Activated naive CD8-positive, alpha-beta T cell treated with anti-CD3 and anti-CD28 coated beads, Interleukin-2, amount 50 U/mL, for 24 hours (primary cell): Measurements from ENCODE around the gene SLC6A1.

Source experiments
- ATAC-seq: fragments of 150-1000 bp; cut with Tn5 transposase; one replicate; pipeline ENCODE4 v1.10.0; 2021
- DNase-seq: peaks from one replicate; pipeline ENCODE4 v3.0.0; 2021
- H3K27ac Mint-ChIP-seq: one replicate; pipeline ENCODE4 v1.8.0; 2021; ENCODE audit warnings: mild to moderate bottlenecking, mixed read lengths
- H3K27me3 Mint-ChIP-seq: one replicate; pipeline ENCODE4 v1.8.0; 2021; ENCODE audit warnings: mixed read lengths
- H3K36me3 Mint-ChIP-seq: one replicate; pipeline ENCODE4 v1.8.0; 2021; ENCODE audit warnings: low read depth, mixed read lengths
- H3K4me1 Mint-ChIP-seq: one replicate; pipeline ENCODE4 v1.8.0; 2021; ENCODE audit warnings: mixed read lengths
- H3K4me3 Mint-ChIP-seq: one replicate; pipeline ENCODE4 v1.8.0; 2021; ENCODE audit warnings: mild to moderate bottlenecking, moderate library complexity, mixed read lengths
- H3K9me3 Mint-ChIP-seq: one replicate; pipeline ENCODE4 v1.8.0; 2021; ENCODE audit warnings: mixed read lengths

The SLC6A1 gene

GRCh38 chr3:11037241-11037873 lies 44.8 kb downstream of the SLC6A1 start:
- DNase-seq (no peak), ATAC-seq (no peak)
- H3K9me3 Mint-ChIP-seq, result no peaks in the 10 kb centered on the region
- no peak overlapping the region for H3K4me3 Mint-ChIP-seq
- H3K27ac Mint-ChIP-seq, result no peak overlapping the region
- peaks cover 50% of the 10 kb centered on the region for H3K27me3 Mint-ChIP-seq
- H3K36me3 Mint-ChIP-seq, result no peaks in the 10 kb centered on the region
- H3K4me1 Mint-ChIP-seq, result no peaks in the 10 kb centered on the region

GRCh38 chr3:11037976-11038375 lies 45.4 kb downstream of the SLC6A1 start:
- Mint-ChIP-seq H3K9me3 (no peaks in the 10 kb centered on the region), H3K36me3 (no peaks in the 10 kb centered on the region), H3K4me1 (no peaks in the 10 kb centered on the region), H3K4me3 (no peak overlapping the region), H3K27me3 (peaks cover 50% of the 10 kb centered on the region), H3K27ac (no peak overlapping the region)
- no peak for ATAC-seq
- DNase-seq, result no peak

GRCh38 chr3:11045536-11045935 lies 53.0 kb downstream of the SLC6A1 start:
- Mint-ChIP-seq H3K27ac (no peak overlapping the region), H3K4me1 (no peaks in the 10 kb centered on the region), H3K9me3 (no peaks in the 10 kb centered on the region), H3K27me3 (peaks cover 3% of the 10 kb centered on the region), H3K36me3 (no peaks in the 10 kb centered on the region), H3K4me3 (no peak overlapping the region)
- no peak for DNase-seq
- ATAC-seq, result no peak

- no peak overlapping the region for H3K27ac Mint-ChIP-seq
- DNase-seq (no peak), ATAC-seq (no peak)
- H3K27me3 Mint-ChIP-seq, result peaks cover 8% of the 10 kb centered on the region
- no peaks in the 10 kb centered on the region for H3K36me3 Mint-ChIP-seq
- H3K4me3 Mint-ChIP-seq, result no peak overlapping the region
- no peaks in the 10 kb centered on the region for H3K4me1 Mint-ChIP-seq
- no peaks in the 10 kb centered on the region for H3K9me3 Mint-ChIP-seq
Observed at GRCh38 chr3:11047500-11047899, 55.0 kb downstream of the SLC6A1 start.

- H3K27ac Mint-ChIP-seq, result no peak overlapping the region
- peaks cover 14% of the 10 kb centered on the region for H3K27me3 Mint-ChIP-seq
- no peak overlapping the region for H3K4me3 Mint-ChIP-seq
- H3K9me3 Mint-ChIP-seq, result no peaks in the 10 kb centered on the region
- H3K36me3 Mint-ChIP-seq, result no peaks in the 10 kb centered on the region
- no peak for DNase-seq
- no peak for ATAC-seq
- no peaks in the 10 kb centered on the region for H3K4me1 Mint-ChIP-seq
Observed at GRCh38 chr3:11050666-11051323, 58.2 kb downstream of the SLC6A1 start.

- H3K27ac Mint-ChIP-seq, result no peak overlapping the region
- no peak for DNase-seq
- peaks cover 21% of the 10 kb centered on the region for H3K27me3 Mint-ChIP-seq
- no peak overlapping the region for H3K4me3 Mint-ChIP-seq
- no peaks in the 10 kb centered on the region for H3K36me3 Mint-ChIP-seq
- no peak for ATAC-seq
- no peaks in the 10 kb centered on the region for H3K4me1 Mint-ChIP-seq
- no peaks in the 10 kb centered on the region for H3K9me3 Mint-ChIP-seq
Observed at GRCh38 chr3:11053926-11054503, 61.5 kb downstream of the SLC6A1 start.

- Mint-ChIP-seq H3K27ac (no peak overlapping the region), H3K9me3 (no peaks in the 10 kb centered on the region)
- ATAC-seq, result no peak
Observed at GRCh38 chr3:11054739-11055438, 62.3 kb downstream of the SLC6A1 start.

GRCh38 chr3:11055496-11055895 lies 62.9 kb downstream of the SLC6A1 start:
- Mint-ChIP-seq H3K9me3 (no peaks in the 10 kb centered on the region), H3K27me3 (peaks cover 19% of the 10 kb centered on the region), H3K4me3 (no peak overlapping the region), H3K36me3 (no peaks in the 10 kb centered on the region), H3K27ac (no peak overlapping the region), H3K4me1 (no peaks in the 10 kb centered on the region)
- no peak for DNase-seq
- ATAC-seq, result no peak

More at GRCh38 chr3:11054739-11055438, 62.3 kb downstream of the SLC6A1 start:
- Mint-ChIP-seq H3K36me3 (no peaks in the 10 kb centered on the region), H3K4me1 (no peaks in the 10 kb centered on the region), H3K4me3 (no peak overlapping the region), H3K27me3 (peaks cover 21% of the 10 kb centered on the region)
- DNase-seq, result no peak

- Mint-ChIP-seq H3K9me3 (no peaks in the 10 kb centered on the region), H3K27me3 (peaks cover 14% of the 10 kb centered on the region), H3K4me1 (no peaks in the 10 kb centered on the region), H3K4me3 (no peak overlapping the region), H3K36me3 (no peaks in the 10 kb centered on the region), H3K27ac (no peak overlapping the region)
- no peak for DNase-seq
- no peak for ATAC-seq
Observed at GRCh38 chr3:11056531-11057050, 64.0 kb downstream of the SLC6A1 start.

- DNase-seq, result no peak
- Mint-ChIP-seq H3K4me3 (no peak overlapping the region), H3K27ac (no peak overlapping the region), H3K9me3 (no peaks in the 10 kb centered on the region), H3K27me3 (peaks cover 14% of the 10 kb centered on the region), H3K36me3 (no peaks in the 10 kb centered on the region), H3K4me1 (no peaks in the 10 kb centered on the region)
- no peak for ATAC-seq
Observed at GRCh38 chr3:11057655-11058054, 65.1 kb downstream of the SLC6A1 start.

GRCh38 chr3:11059090-11059798 lies 66.7 kb downstream of the SLC6A1 start:
- Mint-ChIP-seq H3K36me3 (no peaks in the 10 kb centered on the region), H3K4me1 (no peaks in the 10 kb centered on the region), H3K27ac (no peak overlapping the region), H3K9me3 (no peaks in the 10 kb centered on the region), H3K4me3 (no peak overlapping the region), H3K27me3 (peaks cover 15% of the 10 kb centered on the region)
- DNase-seq (peak; percentile 38), ATAC-seq (peak; percentile 57)

- Mint-ChIP-seq H3K9me3 (peaks cover 4% of the 10 kb centered on the region), H3K27ac (no peak overlapping the region), H3K4me1 (no peaks in the 10 kb centered on the region), H3K27me3 (peaks cover 15% of the 10 kb centered on the region), H3K4me3 (no peak overlapping the region), H3K36me3 (no peaks in the 10 kb centered on the region)
- ATAC-seq (no peak), DNase-seq (no peak)
Observed at GRCh38 chr3:11059799-11060115, 67.2 kb downstream of the SLC6A1 start.

- Mint-ChIP-seq H3K4me1 (no peaks in the 10 kb centered on the region), H3K27ac (no peak overlapping the region), H3K9me3 (peaks cover 4% of the 10 kb centered on the region), H3K36me3 (no peaks in the 10 kb centered on the region), H3K4me3 (no peak overlapping the region), H3K27me3 (peaks cover 15% of the 10 kb centered on the region)
- DNase-seq, result peak; percentile 66
- peak; percentile 65 for ATAC-seq
Observed at GRCh38 chr3:11060500-11061251, 68.1 kb downstream of the SLC6A1 start.
